Right forelimb (tissue), 1 donor: Measurements from ENCODE around the gene CKM.
"Not testable (repeated sequence)": the region's sequence is repeated elsewhere in the genome, so short reads cannot be mapped to it uniquely, and the experiment has no call there.

Experiments used
- DNase-seq: peaks from one replicate; pipeline ENCODE4 v3.0.0-alpha.2; 2018

Gene CKM

GRCh38 chr19:45314708-45315245, 7.9 kb downstream of the CKM start:
- no peak for DNase-seq

GRCh38 chr19:45312285-45312684, 10.4 kb downstream of the CKM start:
- not testable (repeated sequence) for DNase-seq

DNA sequence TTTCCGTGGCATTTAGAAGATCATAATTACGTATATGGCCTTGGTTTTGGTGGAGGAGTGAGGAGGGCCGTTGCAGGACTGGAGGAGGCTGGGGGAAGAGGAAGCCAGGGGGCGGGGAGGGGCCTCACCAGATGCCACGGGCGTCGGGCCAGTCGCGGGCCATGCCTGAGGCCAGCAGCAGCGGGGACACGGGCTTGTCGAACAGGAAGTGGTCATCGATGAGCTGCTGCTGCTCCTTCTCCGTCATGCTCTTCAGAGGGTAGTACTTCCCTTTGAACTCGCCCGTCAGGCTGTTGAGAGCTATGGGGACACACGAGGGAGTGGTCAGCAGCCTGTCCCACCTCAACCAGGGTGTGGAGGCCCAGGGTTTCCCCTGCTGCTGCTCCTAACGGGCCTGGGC, 11.1 kb downstream of the CKM start:
- DNase-seq = no peak

- DNase-seq = not testable (repeated sequence)
Observed at GRCh38 chr19:45309322-45309721, 13.4 kb downstream of the CKM start.

GRCh38 chr19:45307361-45307760, 15.3 kb downstream of the CKM start:
- DNase-seq = no peak

GRCh38 chr19:45306518-45307027, 16.1 kb downstream of the CKM start:
- no peak for DNase-seq

DNA sequence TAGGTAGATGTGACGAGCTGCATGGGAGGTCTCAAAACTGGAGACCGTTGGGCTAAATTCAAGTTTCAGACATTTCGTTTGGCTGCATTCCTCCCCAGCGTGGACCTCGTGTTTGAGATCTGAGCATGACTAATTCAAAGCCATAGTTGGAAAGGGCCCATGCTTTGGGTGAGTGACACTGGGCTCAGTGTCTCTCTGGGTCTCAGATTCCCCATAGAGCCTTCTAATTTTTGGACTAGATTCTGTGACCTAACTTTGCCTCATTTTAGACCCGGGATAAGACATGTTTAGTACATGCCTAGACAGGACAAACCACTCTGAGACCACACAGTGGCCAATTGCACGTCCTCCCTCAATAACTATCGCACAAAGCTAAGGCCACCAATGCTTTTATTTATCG, 16.6 kb downstream of the CKM start:
- no peak for DNase-seq

- no peak for DNase-seq
Observed at GRCh38 chr19:45305421-45305820, 17.3 kb downstream of the CKM start.

GRCh38 chr19:45305007-45305406, 17.7 kb downstream of the CKM start:
- DNase-seq = no peak

DNA sequence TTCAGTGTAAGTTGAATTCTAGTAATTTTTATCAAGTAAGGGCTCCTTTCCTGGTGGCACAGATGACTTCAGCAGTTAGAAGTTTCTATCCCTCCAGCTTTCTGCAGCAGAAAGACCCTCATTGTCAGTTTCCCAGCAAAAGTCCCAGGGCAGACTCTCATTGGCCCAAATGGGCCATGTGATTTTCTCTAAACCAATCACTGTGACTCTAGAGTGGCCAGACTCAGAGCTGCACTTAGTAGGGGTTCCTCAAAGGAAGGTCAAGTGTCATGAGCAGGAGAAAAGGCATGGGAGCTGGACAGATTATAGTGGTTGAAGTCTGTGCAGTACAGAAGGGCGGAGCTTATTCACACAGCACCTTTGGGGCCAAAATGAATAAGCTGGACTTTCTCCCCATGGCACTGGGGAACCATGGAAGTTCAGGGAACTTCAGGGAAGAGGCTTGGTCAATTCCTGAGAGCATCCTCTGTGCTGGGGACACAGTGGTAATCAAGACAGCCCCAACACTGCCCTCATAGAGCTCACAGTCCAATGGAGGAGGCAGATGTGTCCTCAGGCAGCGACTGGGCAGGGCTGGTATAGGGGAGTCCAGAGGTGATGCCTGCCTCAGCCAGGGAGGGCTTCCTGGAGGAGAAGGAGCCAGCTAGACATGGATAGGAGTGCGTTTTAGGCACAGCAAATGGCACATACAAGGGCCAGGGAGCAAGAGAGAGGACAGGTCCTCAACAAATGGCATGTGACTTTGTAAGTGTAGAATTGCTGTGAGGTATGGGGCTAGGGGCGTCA, 18.3 kb downstream of the CKM start:
- no peak for DNase-seq

GRCh38 chr19:45303269-45304060, 19.2 kb downstream of the CKM start:
- no peak for DNase-seq

GRCh38 chr19:45302416-45302815, 20.3 kb downstream of the CKM start:
- DNase-seq = no peak

- DNase-seq = no peak
Observed at GRCh38 chr19:45299719-45300118, 23.0 kb downstream of the CKM start.

- no peak for DNase-seq
Observed at GRCh38 chr19:45298264-45298663, 24.4 kb downstream of the CKM start.

- DNase-seq = no peak
Observed at GRCh38 chr19:45297674-45298073, 25.0 kb downstream of the CKM start.

- DNase-seq = no peak
Observed at GRCh38 chr19:45296355-45296754, 26.3 kb downstream of the CKM start.

DNA sequence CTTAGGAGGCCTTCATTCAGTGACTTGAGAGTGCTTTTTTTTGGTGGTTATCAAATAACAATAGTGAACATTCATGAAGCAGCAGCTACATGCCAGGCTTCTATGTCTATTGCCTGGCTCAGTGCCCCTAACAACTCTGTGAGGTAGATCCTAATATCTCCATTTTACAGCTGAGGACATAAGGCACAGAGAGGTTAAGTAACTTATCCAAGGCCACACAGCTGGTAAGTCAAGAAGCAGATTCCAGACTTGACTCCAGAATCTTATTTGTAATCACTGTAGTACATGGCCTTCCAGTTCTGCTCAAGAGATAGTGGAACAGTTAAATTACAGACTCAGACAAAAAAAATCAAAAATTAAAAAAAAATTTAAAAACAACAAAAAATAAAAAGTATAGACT, 26.8 kb downstream of the CKM start:
- DNase-seq = no peak

- DNase-seq = peak; percentile 68
Observed at GRCh38 chr19:45294291-45295029, 28.2 kb downstream of the CKM start.

DNA sequence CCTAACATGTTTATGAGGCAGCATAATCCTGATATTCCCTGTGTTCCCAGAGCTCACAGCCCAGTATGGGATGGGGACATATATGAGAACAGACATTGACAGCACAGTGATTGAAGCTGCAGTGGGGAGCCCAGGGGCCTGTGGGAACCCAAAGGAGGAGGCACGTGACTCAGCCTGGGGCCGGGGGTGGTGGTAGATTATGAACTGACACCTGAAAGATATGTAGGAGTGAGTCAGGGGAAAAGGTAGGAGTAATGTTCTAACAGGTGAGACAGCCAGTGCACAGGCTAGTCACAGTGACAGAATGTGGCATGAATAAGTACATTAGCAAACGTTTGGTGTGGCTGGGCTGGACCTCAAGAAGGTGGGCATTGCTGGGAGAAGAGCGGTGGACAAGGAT, 29.0 kb downstream of the CKM start:
- DNase-seq = no peak

DNA sequence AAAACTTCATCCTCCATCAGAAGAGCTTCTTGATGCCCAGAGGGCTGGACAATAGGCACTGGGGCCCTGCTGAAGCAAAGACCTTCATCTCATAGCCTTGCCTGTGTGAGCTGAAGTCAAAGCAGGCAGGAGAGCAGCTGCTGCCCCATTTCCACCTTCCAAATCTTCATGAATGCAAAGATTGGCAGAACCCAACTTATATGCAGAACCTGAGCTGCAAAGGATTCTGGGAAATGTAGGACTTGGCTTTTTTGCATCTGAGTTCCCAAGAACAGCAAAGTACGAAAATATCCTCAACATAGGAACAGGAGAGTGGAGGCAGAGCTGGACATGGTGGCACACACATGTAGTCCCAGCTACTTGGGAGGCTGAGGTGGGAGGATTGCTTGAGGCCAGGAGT, 30.8 kb downstream of the CKM start:
- no peak for DNase-seq

DNA sequence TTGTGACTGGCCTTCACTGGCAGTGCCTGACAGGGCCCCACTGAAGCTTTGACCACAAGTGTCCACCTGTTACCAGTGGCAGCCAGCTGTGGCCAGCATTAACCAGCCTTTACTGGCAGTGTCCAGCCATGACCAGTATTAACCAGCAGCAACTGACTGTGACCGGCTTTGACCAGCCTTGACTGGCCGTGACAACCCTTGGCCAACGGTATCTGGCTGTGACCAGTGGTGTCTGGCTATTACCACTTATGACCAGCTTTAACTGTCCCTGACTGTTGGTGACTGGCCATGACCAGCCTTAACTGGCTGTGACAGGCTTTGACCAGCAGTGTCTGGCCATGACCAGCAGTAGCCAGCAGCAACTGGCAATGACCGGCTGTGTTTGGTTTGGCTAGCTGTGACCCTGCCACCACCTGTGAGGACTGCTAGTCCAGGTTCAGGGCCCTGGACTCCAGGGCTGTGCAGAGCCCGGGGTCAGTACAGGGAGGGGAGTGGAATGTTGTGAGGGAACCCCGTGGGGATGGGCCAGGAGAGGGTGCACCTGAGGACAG, 32.2 kb downstream of the CKM start:
- no peak for DNase-seq

DNA sequence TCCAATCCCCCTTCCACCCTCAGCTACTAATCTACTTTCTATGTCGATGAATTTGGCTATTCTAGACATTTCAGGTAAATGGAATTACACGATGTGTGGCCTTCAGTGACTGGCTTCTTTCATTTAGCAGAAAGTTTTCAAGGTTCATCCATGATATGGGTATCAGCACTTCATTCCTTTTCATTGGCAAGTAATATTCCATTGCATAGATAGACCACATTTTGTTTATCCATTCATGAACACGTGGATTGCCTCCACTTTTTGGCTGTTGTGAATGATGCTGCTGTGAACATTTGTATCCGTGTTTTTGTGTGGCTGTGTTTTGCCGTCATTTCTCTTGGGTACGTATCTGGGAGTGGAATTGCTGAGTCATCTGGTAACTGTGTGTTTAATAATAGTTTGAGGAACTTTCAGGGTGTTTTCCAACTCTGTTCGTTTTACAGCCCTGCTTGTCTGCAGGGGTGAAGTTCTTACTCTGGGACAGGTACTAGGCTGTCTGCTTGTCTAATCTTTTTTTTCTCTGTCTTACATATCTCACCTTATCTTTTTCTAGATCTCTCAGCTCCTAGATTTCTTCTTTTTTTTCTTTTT, 39.1 kb downstream of the CKM start:
- DNase-seq = no peak
